Stimulated activated CD4-positive, alpha-beta T cell treated with anti-CD3 and anti-CD28 coated beads, Interleukin-2, amount 100 ng/mL, for 24 hours (primary cell): ENCODE results near the gene SNRPB.
"Not testable (repeated sequence)": the region's sequence is repeated elsewhere in the genome, so short reads cannot be mapped to it uniquely, and the experiment has no call there.

Experiments
- DNase-seq, 2 donors: peaks; one replicate each; pipeline ENCODE4 v3.0.0-alpha.2; 2020

SNRPB gene

DNA sequence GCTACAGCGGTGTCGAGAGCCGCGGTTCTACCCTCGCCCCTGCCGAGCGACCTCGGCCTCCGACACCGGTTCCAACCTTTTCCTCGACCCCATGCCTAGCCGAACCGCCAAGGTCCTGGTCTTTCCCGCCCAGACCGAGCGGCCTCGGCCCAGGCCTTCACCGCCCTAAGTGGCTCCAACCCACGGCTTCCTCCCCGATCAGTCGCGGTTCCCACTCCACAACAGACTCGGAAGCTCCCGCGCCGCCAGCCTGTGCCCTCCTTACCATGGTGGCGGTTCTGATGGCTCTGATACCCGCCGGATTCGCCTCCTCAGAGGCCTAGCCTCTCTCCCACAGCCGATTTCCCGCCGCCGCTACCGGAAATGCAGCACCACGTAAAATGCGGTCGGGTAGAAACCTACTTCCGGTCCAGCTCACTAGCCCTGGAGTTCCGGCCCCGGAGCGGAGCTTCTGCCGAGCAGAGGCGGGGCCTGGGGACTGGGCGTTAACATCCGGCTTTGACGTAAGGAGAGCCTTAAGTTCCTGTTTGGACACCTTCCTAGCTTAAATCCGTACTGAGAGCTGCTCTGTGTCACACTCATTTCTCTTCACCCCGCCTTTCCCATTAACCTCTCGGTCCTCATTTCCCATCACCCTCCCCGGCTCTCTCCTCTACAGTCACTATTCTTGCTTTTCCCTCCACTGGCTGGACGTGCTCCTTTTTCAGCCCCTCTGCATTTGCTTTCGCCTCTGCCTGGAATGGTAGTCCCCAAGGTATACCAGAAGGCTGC lies at the start of gene SNRPB:
Gene SNRPB, minus strand, starts transcription at position 367 of the 771 bp plus-strand sequence. Its CDS starts 99 bp downstream, at position 268.
- DNase-seq: peak; percentile 96

DNA sequence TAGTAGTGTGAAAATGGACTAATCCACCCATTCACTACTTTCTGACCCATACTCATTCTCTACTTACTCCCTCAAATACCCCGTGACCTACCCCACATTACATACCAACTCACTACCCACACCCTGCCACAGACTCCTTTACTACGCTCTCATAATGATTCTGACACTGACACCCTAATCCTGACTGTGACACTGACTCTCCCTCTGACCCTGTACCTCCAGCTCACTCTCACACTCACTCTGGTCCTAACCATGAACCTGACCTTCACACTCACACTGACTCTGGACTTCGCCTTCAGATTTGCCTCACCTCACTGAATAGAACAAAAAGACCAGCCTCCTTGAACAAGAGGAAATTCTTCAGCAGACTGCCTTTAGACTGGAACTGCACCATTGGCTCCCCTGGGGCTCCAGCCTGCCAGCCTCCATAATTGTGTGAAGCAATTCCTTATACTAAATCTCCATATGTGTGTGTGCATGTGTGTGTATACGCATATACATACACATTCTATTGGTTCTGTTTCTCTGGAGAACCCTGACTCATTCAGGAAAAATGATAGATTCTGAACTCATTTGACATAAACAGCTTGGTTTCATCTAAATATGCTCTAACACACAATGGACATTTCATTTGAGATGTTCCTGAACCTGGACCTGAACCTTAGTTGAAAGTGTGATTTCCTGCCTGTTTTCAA lies 48.7 kb upstream of the SNRPB start:
- no peak for DNase-seq

DNA sequence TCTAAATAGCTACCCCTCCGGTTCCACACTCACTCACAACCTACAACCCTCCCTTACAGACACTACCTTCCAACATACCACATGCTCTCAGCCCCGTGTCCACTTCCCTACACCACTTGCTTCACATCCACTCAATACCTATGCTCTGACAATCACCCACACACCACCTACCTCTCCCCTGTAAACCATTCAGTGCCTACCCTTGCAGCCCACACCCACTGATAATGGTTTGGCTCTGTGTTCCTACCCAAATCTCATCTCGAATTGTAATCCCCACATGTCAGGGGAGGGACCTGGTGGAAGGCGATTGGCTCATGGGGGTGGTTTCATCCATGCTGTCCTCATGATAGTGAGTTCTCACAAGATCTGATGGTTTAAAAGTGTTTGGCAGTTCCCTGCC lies 48.0 kb upstream of the SNRPB start:
- no peak for DNase-seq

DNA sequence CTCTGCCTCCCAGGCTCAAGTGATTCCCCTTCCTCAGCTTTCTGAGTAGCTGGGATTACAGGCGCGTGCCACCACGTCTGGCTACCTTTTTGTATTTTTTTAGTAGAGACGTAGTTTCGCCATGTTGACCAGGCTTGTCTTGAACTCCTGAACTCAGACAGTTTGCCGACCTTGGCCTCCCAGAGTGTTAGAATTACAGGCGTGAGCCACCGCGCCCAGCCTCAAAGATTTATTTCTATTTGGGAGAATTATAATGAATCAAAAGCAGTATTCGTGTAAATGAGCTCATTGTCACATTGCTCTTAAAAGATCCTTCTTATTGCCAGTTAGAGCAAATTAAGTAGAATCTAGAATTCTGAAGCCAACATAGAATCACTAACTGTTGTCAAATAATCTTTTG lies 47.5 kb upstream of the SNRPB start:
- DNase-seq: no peak

DNA sequence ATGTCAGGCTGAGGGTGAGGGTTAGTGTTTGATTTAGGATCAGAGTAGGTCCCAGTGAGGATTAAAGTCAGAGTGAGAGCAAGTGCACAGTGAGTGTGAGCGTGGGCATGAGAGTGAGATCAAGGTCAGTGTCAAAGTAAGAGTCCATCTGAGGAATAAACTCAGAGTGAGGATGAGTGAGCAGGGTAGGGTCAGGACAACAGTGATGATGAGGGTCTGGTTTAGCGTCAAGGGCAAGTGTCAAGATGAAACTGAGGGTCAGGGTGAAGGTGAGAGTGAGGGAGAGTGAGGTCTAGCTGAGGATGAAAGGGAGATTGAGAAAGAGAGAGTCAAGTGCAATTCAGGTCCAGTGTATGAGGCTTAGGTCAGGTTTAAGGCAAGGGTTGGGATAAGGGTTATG lies 45.8 kb upstream of the SNRPB start:
- DNase-seq: no peak

DNA sequence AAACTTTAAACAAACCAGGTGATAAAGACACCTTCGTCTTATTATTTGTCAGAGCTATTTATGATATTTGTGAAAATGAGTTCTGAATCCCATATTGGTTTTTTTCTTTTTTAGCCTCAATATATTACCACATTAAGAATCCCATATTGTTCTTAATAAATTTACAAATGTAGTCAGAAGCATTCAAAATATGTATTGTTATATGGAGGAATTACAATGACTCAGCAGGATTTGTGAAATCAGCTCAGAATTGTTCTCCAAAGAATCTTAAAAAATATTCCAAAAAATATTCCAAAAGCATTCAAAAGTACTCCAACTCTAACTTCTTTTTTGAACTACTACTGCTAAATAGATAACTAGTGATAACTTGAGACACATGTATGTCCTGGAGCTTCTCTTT lies 44.6 kb upstream of the SNRPB start:
- DNase-seq: no peak

DNA sequence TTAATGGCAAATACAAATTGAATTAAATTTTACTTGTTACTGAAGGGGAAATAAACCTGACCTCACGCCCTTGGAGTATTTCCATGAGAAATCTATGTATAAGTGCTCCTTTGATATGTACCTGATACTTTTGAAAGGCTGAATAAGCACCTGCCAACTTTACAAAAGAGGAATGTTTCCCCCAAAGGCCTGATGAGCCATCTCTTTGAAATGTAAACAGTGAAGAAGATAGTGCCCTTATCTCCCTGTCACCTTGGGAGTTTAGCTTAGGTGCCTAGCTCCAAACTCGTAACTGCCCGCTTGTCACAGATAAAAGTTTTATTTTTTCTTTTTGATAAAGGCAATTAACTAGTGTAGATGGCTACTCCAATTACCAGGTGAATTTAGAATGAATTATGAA lies 39.2 kb upstream of the SNRPB start:
- no peak for DNase-seq

DNA sequence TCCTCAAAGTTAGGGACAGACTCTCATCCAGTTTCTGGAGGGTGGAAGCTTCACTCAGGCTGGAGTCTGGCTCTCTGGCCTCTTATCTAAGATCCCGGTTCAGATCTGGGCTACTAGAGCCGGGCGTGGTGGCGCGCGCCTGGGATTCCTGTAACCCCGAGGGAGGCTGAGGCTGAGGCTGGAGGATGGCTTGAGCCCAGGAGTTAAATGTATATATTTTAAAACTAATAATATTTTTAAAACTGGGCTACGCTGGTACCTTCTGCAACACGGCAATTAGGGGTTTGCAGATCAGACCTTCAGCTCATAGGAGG lies 38.8 kb upstream of the SNRPB start:
- no peak for DNase-seq

DNA sequence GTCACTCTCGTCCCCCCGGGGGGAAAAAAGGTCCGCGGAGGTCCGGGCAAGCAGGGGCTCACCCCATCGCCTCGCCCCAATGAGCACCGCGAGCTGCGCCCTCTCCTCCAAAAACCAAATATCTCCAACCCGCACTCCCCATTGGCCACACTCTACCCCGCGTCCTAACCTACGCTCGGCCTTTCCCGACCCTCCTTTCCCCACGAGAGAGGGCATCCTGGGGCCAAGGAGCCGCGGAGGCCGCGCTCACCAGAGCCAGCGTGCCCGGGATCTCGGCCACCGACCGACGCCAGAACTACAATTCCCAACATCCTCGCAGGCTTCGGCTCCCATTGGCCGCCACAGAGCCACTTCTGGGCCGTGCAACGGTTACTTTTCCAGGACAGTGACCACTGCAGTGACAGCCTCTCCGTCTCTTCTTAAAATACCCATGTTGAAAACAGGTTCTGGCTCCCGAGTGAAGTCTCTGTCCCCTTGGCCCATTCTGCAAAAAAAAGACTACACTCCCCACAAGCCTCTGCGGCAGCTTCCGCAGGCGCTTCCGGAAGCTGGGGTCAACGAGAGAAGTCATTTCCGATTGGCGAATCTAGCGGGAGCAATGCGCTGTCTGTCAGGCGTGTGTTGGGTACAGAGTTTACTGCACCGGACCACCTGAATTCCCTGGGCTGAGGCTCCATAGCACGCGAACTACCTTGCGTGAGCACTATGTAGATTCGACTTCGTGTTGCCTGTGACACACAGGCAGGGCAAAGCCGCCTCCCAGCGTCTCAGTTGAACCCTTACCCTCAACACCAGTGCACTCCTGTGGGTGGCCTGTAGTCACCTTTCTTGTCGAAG lies 38.3 kb upstream of the SNRPB start, which contains the start of gene ZNF343:
Gene ZNF343, minus strand, starts transcription at position 285 of the 837 bp plus-strand sequence. CDS start 15,020 bp downstream, outside the sequence.
- DNase-seq: peak; percentile 76 to 77

DNA sequence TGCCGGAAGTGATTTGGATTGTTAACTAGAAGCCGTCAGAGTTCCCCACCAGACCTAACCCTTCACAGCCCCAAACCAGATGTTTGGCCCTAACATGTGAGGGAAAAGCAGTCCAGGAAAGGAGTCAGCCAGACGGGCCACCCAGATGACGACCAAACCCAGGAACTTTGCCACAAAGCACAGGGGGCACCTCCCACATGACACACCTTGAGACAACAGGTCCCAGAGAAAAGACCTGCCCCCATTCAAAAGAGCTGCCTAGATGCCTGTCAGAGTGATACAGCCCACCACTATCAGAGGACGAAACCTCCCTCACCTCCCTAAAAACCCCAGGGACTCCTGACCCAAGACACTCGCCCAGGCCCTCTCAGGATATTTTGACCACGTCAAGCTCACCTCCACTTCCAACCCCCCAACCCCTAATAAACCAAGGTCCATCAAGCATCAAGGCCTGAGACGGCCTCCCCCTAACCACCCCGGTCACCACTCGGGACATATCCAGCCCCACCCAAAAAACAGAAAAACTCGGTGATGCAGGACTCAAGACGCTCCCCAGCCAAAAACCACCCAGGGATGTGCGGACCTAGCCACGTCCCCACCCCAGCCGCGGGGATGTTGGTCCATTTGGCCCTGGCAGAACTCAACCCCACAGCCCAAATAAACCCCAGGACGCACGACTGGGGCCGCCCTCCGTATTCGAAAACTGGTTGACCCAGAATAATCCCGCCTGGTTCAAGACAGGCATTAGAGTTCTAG lies 37.5 kb upstream of the SNRPB start:
- DNase-seq: peak in 1 of 2 donors; percentile 21

DNA sequence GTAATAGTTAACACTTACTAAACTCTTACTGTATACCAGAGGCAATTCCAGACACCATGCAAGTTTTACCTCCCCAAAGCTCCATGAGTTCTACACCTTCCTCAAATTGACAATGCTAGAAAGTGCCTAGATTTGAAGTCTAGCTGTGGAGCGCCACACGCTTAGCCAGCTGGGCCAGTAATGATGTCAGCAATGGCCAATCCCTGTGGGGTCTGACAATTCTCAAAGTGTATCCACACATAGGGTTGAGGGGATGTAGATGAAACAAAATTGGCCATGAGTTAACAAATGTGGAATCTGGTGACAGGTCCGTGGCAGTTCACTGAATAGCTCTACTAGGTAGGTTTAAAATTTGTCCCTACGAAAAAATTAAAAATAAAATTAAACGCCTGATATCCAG lies 36.9 kb upstream of the SNRPB start:
- no peak for DNase-seq

DNA sequence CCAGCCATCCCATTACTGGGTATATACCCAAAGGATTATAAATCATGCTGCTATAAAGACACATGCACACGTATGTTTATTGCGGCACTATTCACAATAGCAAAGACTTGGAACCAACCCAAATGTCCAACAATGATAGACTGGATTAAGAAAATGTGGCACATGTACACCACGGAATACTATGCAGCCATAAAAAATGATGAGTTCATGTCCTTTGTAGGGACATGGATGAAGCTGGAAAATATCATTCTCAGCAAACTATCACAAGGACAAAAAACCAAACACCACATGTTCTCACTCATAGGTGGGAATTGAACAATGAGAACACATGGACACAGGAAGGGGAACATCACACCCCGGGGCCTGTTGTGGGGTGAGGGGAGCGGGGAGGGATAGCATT lies 35.8 kb upstream of the SNRPB start:
- not testable (repeated sequence) for DNase-seq

DNA sequence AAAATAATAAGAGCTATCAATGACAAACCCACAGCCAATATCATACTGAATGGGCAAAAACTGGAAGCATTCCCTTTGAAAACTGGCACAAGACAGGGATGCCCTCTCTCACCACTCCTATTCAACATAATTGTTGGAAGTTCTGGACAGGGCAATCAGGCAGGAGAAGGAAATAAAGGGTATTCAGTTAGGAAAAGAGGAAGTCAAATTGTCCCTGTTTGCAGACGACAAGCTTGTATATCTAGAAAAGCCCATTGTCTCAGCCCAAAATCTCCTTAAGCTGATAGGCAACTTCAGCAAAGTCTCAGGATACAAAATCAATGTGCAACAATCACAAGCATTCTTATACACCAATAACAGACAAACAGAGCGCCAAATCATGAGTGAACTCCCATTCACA lies 34.2 kb upstream of the SNRPB start:
- DNase-seq: not testable (repeated sequence)

DNA sequence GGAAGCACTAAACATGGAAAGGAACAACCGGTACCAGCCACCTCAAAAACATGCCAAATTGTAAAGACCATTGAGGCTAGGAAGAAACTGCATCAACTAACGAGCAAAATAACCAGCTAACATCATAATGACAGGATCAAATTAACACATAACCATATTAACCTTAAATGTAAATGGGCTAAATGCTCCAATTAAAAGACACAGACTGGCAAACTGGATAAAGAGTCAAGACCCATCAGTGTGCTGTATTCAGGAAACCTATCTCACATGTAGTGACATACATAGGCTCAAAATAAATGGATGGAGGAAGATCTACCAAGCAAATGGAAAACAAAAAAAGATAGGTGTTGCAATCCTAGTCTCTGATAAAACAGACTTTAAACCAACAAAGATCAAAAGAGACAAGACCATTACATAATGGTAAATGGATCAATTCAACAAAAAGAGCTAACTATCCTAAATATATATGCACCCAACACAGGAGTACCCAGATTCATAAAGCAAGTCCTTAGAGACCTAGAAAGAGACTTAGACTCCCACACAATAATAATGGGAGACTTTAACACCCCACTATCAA lies 32.3 kb upstream of the SNRPB start:
- DNase-seq: not testable (repeated sequence)

DNA sequence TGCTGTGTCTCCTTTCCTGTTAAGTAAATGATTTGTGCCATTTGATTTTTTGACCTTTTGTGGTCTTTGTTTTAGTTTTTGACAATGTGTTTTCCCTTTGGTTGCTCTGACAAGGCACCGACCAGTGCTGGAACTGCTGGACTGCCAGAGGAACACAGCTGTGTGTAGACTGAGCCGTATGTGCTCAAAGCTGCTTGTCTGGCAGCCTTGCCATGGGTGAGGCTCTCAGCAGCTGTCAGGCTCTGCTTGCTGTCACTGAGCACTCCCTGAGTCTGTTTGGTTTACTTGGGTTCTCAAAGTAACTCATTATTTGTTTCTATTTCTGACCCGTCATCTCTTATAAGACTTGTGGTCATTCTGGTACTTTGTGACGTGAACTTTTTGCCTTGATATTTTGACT lies 15.1 kb upstream of the SNRPB start:
- no peak for DNase-seq

DNA sequence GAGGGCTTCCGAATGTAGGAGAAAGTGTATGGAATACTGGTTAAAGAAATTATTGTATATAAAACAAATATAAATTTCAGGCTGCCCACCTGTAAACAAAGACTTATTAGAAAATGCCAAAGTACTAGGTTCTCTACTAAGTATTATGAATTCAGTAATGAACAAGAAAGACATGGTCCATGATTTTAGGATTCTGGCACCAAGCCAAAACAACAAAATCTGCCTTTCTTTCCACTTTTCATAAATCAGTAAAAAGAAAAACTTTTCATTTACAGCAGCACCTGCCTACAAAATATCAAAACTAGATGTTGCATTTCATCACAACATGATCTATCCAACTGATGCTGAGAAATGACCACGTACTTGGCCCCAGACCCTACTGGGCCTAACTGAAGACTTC lies 14.5 kb upstream of the SNRPB start:
- DNase-seq: no peak

DNA sequence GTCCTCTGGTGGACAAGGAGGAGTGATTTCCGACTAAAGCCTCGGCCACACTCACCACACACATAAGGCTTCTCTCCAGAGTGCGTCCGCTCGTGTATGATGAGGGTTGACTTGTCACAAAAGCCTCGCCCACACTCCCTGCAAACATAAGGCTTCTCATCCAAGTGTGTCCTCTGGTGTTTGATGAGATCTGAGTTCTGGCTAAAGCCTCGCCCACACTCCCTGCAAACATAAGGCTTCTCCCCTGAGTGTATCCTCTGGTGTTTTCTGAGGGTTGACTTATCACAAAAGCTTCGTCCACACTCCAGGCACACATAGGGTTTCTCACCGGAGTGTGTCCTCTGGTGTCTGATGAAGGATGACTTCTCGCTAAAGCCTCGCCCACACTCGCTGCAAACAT lies 12.9 kb upstream of the SNRPB start:
- DNase-seq: no peak

DNA sequence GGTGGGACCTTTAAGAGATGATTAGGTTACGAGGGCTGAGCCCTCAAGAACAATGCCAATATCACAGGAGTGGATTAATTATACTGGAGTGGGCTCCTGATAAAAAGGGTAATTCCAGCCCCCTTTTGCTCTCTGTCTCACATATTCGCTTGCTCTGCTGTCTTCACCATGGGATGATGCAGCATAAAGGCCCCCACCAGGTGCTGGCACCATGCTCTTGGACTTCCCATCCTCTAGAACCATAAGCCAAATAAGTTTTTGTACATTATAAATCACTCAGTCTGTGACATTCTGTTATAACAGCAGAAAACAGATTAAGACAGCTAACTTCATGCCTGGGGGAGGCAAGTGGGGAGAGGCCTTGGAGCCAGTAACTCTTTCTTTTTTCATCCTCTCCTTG lies 9.8 kb upstream of the SNRPB start:
- no peak for DNase-seq

DNA sequence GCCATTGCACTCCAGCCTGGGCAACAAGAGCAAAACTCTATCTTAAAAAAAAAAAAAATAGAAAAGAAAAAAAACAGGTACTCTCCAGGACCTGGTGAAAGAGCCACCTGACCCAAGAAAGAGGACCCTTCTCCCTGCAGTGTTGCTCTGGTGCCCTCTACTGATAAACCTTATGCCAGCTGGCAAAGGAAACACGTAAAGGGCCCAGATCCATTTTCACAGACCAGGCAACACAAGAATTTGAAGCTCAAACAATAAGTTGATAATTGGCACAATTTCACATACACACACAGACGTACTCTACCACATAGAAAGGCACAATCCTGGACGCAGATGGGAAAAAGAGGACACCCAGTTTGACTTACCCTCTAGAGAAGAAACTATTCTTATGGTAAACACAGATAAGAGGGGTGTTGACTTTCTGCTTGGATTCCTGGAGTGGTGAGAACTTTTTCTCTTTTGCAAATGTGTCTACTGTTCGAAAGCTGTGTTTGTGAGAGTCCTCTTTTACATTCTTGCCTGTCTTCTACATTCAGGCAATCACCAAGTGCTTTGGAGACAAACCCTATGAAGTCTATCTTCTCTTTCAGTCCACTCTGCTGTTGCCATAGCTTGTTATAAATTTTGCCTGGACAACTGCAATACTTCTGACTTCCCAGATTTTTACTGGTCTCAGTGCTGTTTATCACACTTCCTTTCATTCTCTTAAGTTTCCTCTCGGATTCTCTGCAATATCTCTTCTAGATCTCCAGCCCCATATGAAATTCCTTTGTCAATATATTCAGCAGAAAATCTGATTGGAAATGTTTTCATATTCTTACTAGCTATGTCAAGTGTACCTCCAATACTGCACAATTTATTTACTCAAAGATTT lies 6.4 kb upstream of the SNRPB start:
- DNase-seq: no peak

DNA sequence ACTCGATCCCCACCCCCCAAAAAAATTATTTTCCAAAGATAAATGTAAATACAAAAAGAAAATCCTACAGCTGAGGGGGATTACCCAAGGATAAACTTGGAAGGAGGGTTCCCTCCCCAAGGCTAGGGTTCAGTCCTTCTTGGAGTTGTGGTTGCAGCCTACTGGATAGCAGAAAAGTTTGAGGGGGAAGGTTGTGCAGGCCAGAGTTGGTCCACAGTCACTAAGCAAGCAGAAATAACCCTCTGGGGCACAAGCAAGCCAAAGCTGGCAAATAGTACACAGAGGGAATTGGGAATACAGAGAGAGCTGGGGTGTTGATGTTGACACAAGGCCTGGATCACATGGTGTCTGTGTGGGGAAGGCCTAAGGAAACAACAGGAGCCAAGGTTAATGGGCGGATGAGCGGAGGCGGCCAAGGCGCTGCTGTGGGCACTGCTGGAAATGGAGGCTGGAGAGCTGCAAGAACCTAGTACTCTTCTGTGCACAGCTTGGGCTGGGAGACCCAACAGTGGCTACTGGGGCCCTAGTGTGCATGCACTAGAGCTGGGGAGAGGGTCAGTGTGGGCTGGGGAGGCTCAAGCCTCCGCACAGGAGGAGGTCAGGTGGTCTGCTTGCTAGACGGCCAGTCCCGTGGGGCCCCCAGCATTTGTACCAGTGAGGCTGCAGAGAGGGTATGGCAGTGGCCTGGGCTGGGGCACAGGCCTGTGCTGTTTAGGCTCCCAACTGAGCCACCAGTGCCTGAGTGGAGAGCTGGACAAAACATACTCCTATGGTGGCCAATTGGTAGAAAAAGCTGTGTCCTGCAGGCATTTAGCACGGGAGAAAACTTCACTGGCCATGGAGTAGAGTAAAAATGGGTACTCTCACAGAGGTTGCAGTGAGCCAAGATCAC lies 5.5 kb upstream of the SNRPB start:
- no peak for DNase-seq
